Retinal pigment epithelial cell (primary cell): Measurements from ENCODE around the gene CCDC12.

Experiments
- DNase-seq: peaks from one replicate; pipeline ENCODE4 v3.0.0-alpha.2; 2010; ENCODE audit warnings: low read depth
- H3K4me3 ChIP-seq: 2 replicates; pipeline ENCODE4 v1.5.1; 2011; ENCODE audit warnings: mild to moderate bottlenecking, low read length, control low read depth, moderate library complexity
- CTCF ChIP-seq: conservative IDR thresholded peaks from 2 replicates; pipeline ENCODE4 v1.5.1; 2011; ENCODE audit warnings: low read depth, low read length, control low read depth, inconsistent platforms

CCDC12 gene

GRCh38 chr3:46952813-46953212, 23.7 kb downstream of the CCDC12 start:
- H3K4me3 ChIP-seq = no peak overlapping the region
- TF ChIP-seq CTCF = no peak
- DNase-seq = no peak

- DNase-seq = no peak
Observed at GRCh38 chr3:46950650-46951241, 25.8 kb downstream of the CCDC12 start.

GRCh38 chr3:46950177-46950576, 26.4 kb downstream of the CCDC12 start:
- DNase-seq = no peak
- no peak for TF ChIP-seq CTCF
- H3K4me3 ChIP-seq = no peak overlapping the region

More at GRCh38 chr3:46950650-46951241, 25.8 kb downstream of the CCDC12 start:
- TF ChIP-seq CTCF = no peak
- no peak overlapping the region for H3K4me3 ChIP-seq

GRCh38 chr3:46948830-46949671, 27.5 kb downstream of the CCDC12 start:
- no peak for DNase-seq
- no peak overlapping the region for H3K4me3 ChIP-seq
- no peak for TF ChIP-seq CTCF

GRCh38 chr3:46947981-46948791, 28.4 kb downstream of the CCDC12 start:
- no peak overlapping the region for H3K4me3 ChIP-seq
- DNase-seq = peak; percentile 59
- no peak for TF ChIP-seq CTCF

- no peak overlapping the region for H3K4me3 ChIP-seq
- TF ChIP-seq CTCF = no peak
- DNase-seq = no peak
Observed at GRCh38 chr3:46947546-46947901, 29.0 kb downstream of the CCDC12 start.
